SK-N-SH (cell line): ENCODE measurements around the gene SIGLEC10. TPM values are rescaled to one million over a fixed set of nuclear protein-coding genes. Genes with fewer than 3 reads are reported as not detected.

Source experiments
- CTCF ChIA-PET: fragments of 300-600, 350-600 bp; formaldehyde crosslinking; extraction: SDS; loops from one replicate; lab custom pipeline; 2021; lab: Yijun Ruan, JAX
- POLR2A ChIA-PET: fragments of 350-600 bp; sonication (Branson Sonifier 250); formaldehyde crosslinking; extraction: SDS; loops from one replicate; lab custom pipeline; 2020; ENCODE audit warnings: antibody characterized with exemption, inconsistent platforms; lab: Yijun Ruan, JAX
- DNase-seq: peaks from one replicate; pipeline ENCODE4 v3.0.0; 2012
- H2AFZ ChIP-seq: fragments of 200-600 bp; sonication (generic); 2 replicates; pipeline ENCODE4 v1.8.1; 2016; ENCODE audit warnings: antibody characterized with exemption, mild to moderate bottlenecking, low read depth
- H3F3A ChIP-seq: fragments of 200-600 bp; sonication (generic); replicated peaks from 2 replicates; pipeline ENCODE3; 2016; ENCODE audit warnings: antibody characterized with exemption, mild to moderate bottlenecking; ENCODE audit not compliant: insufficient read depth
- H3K27ac ChIP-seq, 2 experiments: fragments of 200-500 bp in 1 of 2; fragments of 200-600 bp in 1 of 2; sonication (Bioruptor generic) in 1 of 2; sonication (generic), shearing (Covaris generic) in 1 of 2; 2 replicates each; pipeline versions ENCODE4 v1.5.1 to v1.6.1; 2014 to 2016; ENCODE audit warnings: low read depth in 2 of 2, inconsistent platforms in 1 of 2, low read length in 1 of 2, mild to moderate bottlenecking in 1 of 2, mixed read lengths in 1 of 2
- H3K27me3 ChIP-seq: fragments of 200-600 bp; sonication (generic), shearing (Covaris generic); 2 replicates; pipeline ENCODE4 v1.6.1; 2016; ENCODE audit warnings: mixed run types; ENCODE audit not compliant: insufficient read depth
- H3K36me3 ChIP-seq, 2 experiments: fragments of 200-500 bp in 1 of 2; fragments of 200-600 bp in 1 of 2; sonication (Bioruptor generic) in 1 of 2; sonication (generic) in 1 of 2; replicated peaks in 1 of 2; 2 replicates each; pipeline versions ENCODE3 to v1.5.1; 2014 to 2016; ENCODE audit warnings: low read length in 1 of 2, mild to moderate bottlenecking in 1 of 2; ENCODE audit not compliant: insufficient read depth in 2 of 2, control insufficient read depth in 1 of 2
- H3K4me1 ChIP-seq, 2 experiments: fragments of 200-500 bp in 1 of 2; fragments of 200-600 bp in 1 of 2; sonication (Bioruptor generic) in 1 of 2; sonication (generic), shearing (Covaris generic) in 1 of 2; 2 replicates each; pipeline versions ENCODE4 v1.5.1 to v1.6.1; 2014 to 2016; ENCODE audit warnings: low read depth in 1 of 2, low read length in 1 of 2, mixed run types in 1 of 2; ENCODE audit not compliant: insufficient read depth in 2 of 2, control insufficient read depth in 1 of 2
- H3K4me2 ChIP-seq: fragments of 200-600 bp; sonication (generic), shearing (Covaris generic); 2 replicates; pipeline ENCODE4 v1.6.1; 2017; ENCODE audit warnings: mixed run types
- H3K4me3 ChIP-seq, 2 experiments: fragments of 200-500 bp in 1 of 2; fragments of 200-600 bp in 1 of 2; sonication (Bioruptor generic) in 1 of 2; sonication (generic), shearing (Covaris generic) in 1 of 2; 2 replicates each; pipeline versions ENCODE4 v1.5.1 to v1.8.1; 2014 to 2016; ENCODE audit warnings: low read depth in 2 of 2, inconsistent platforms in 1 of 2, low read length in 1 of 2, mild to moderate bottlenecking in 1 of 2, mixed read lengths in 1 of 2, moderate library complexity in 1 of 2
- H3K79me2 ChIP-seq: fragments of 200-600 bp; sonication (generic); 2 replicates; pipeline ENCODE4 v1.8.1; 2017; ENCODE audit warnings: mild to moderate bottlenecking; ENCODE audit not compliant: insufficient read depth
- H3K9ac ChIP-seq: fragments of 200-600 bp; sonication (generic); 2 replicates; pipeline ENCODE4 v1.6.1; 2017; ENCODE audit warnings: mixed run types
- H3K9me2 ChIP-seq: fragments of 200-600 bp; sonication (generic); 2 replicates; pipeline ENCODE4 v1.6.1; 2017; ENCODE audit warnings: mixed run types
- H3K9me3 ChIP-seq: fragments of 200-600 bp; sonication (generic); 2 replicates; pipeline ENCODE4 v1.6.1; 2017; ENCODE audit warnings: mixed run types, mild to moderate bottlenecking, moderate library complexity
- H4K20me1 ChIP-seq: fragments of 200-600 bp; sonication (generic); 2 replicates; pipeline ENCODE4 v1.6.1; 2017; ENCODE audit warnings: mild to moderate bottlenecking, mixed run types; ENCODE audit not compliant: insufficient read depth
- CHD2 ChIP-seq: fragments of 150-350 bp; IDR thresholded peaks from 2 replicates; pipeline ENCODE4 v1.6.1; 2018; ENCODE audit warnings: low read length; ENCODE audit not compliant: partially characterized antibody
- CTCF ChIP-seq: fragments of 200-600 bp; sonication (generic); IDR thresholded peaks from 2 replicates; pipeline ENCODE4 v1.6.1; 2017; ENCODE audit warnings: antibody characterized with exemption, mild to moderate bottlenecking, moderate library complexity
- ELF1 ChIP-seq: IDR thresholded peaks from 2 replicates; pipeline ENCODE4 v1.4.0; 2012
- EP300 ChIP-seq, 2 experiments: IDR thresholded peaks; 2 replicates each; pipeline versions ENCODE4 v1.4.0 to v1.6.1; 2012; ENCODE audit warnings: borderline replicate concordance in 1 of 2, low read depth in 1 of 2, low read length in 1 of 2
- EZH2phosphoT487 ChIP-seq: fragments of 200-600 bp; sonication (generic); IDR thresholded peaks from 2 replicates; pipeline ENCODE4 v1.6.1; 2017; ENCODE audit warnings: low read depth, mixed run types, mild to moderate bottlenecking, antibody characterized with exemption, moderate library complexity, borderline replicate concordance
- FOSL2 ChIP-seq: IDR thresholded peaks from 2 replicates; pipeline ENCODE4 v1.4.0; 2012; ENCODE audit warnings: low read depth, mild to moderate bottlenecking, moderate library complexity, borderline replicate concordance
- FOXJ3 ChIP-seq: sonication (generic); formaldehyde crosslinking; IDR thresholded peaks from 2 replicates; pipeline ENCODE4 v1.5.1; 2020; ENCODE audit warnings: mild to moderate bottlenecking, missing genetic modification reagents
- NFIC ChIP-seq: IDR thresholded peaks from 2 replicates; pipeline ENCODE4 v1.4.0; 2012; ENCODE audit warnings: borderline replicate concordance
- RAD21 ChIP-seq: IDR thresholded peaks from 2 replicates; pipeline ENCODE4 v1.6.1; 2012; ENCODE audit warnings: mild to moderate bottlenecking, low read length
- REST ChIP-seq: IDR thresholded peaks from 2 replicates; pipeline ENCODE4 v1.6.1; 2012; ENCODE audit warnings: mild to moderate bottlenecking, low read depth, low read length, moderate library complexity
- SMC3 ChIP-seq: IDR thresholded peaks from 2 replicates; pipeline ENCODE4 v1.6.1; 2012; ENCODE audit warnings: low read depth, low read length, improper control_type of control experiment
- WGBS: methylation state at CpG from one replicate; pipeline ENCODE4 v1.1.6; 2017; ENCODE audit warnings: low lambda C conversion rate; 5-methylcytosine and 5-hydroxymethylcytosine counted together
- polyA plus RNA-seq, 3 experiments: library from polyadenylated mRNA; depleted of rRNA; stranded (reverse); fragments of >200 nt; gene quantifications; 2 replicates each; pipeline ENCODE4 v1.2.3, GENCODE V29; 2012

Gene SIGLEC10
- polyA plus RNA-seq, 1 of the 3 experiments (the other 2 are of a cell fraction), result not detected

DNA sequence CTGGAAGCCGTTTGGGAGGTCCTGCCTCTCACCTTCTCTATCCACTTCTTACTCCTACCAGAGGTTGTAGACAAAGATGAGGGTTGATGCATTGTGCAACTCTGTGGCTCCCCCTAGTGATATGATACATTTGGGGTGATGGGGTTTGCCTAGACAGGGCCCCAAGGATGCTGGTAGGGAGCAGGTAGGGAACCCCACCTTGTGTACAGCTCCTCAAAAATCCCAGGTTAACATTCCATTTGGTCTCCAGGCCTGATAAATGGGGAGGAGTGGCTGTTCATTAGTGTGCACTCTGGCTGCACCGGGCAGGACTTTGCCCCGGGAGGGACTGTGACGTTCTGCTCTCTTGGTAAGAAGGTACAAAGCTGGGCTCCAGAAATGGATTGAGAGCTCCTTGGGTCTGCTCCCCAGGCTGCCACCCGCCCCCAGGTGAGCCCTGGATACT lies 21.6 kb upstream of the SIGLEC10 start:
- H3K27ac ChIP-seq, result no peak overlapping the region
- TF ChIP-seq RAD21 (peak; percentile 56), EP300 (IDR thresholded peaks at IDR 0.05; ENCODE audit: borderline replicate concordance in 1 of 2, low read depth in 1 of 2, low read length in 1 of 2) (no peak), CTCF (peak; percentile 45), SMC3 (peak; percentile 35)
- no peaks in the 10 kb centered on the region for H3K9me3 ChIP-seq
- no peak for DNase-seq
- H2AFZ ChIP-seq, result no peak overlapping the region
- no peaks in the 10 kb centered on the region for H3K36me3 ChIP-seq
- H3K79me2 ChIP-seq, result no peaks in the 10 kb centered on the region
- ChIA-PET CTCF (interaction anchor here (0.6 to 8.1 kb wide), 12 partner anchors 10 to 141 kb away, joined by 3 to 37 read pairs (median 4); partner anchors contain the start of genes NKG7 and SIGLEC10), POLR2A (no interaction called here)
- no peak overlapping the region for H3K4me2 ChIP-seq
- WGBS, result under 1% methylated on average over 4 of the region's 5 CpGs
- H3F3A ChIP-seq, result no peaks in the 10 kb centered on the region
- no peaks in the 10 kb centered on the region for H3K4me1 ChIP-seq
- H3K9me2 ChIP-seq, result no peaks in the 10 kb centered on the region
- H3K27me3 ChIP-seq, result peaks cover 62% of the 10 kb centered on the region
- no peak overlapping the region for H3K9ac ChIP-seq
- H3K4me3 ChIP-seq, result no peak overlapping the region
- H4K20me1 ChIP-seq, result no peaks in the 10 kb centered on the region

GRCh38 chr19:51434456-51434855 lies 17.0 kb upstream of the SIGLEC10 start:
- H3K4me1 ChIP-seq, result no peaks in the 10 kb centered on the region
- no peaks in the 10 kb centered on the region for H3K9me3 ChIP-seq
- H3K9ac ChIP-seq, result no peak overlapping the region
- H3F3A ChIP-seq, result no peaks in the 10 kb centered on the region
- WGBS, result 0% methylated on average over 1 of the region's 1 CpG
- ChIA-PET POLR2A (no interaction called here), CTCF (interaction anchor here (8.1 kb wide), 1 partner anchor 13 kb away, joined by 37 read pairs; no protein-coding TSS in a partner anchor)
- H3K27ac ChIP-seq, result no peak overlapping the region
- H3K79me2 ChIP-seq, result no peaks in the 10 kb centered on the region
- H4K20me1 ChIP-seq, result no peaks in the 10 kb centered on the region
- peaks cover 39% of the 10 kb centered on the region; the same call in 1 of the 2 replicates for H3K27me3 ChIP-seq
- no peak overlapping the region for H3K4me3 ChIP-seq
- H3K36me3 ChIP-seq, result no peaks in the 10 kb centered on the region
- no peak for DNase-seq
- TF ChIP-seq FOXJ3 (CRISPR knock-in tag) (no peak), NFIC (no peak)
- H2AFZ ChIP-seq, result no peak overlapping the region
- no peak overlapping the region for H3K4me2 ChIP-seq
- H3K9me2 ChIP-seq, result no peaks in the 10 kb centered on the region

GRCh38 chr19:51433043-51433442 lies 15.6 kb upstream of the SIGLEC10 start:
- Histone ChIP-seq H3K4me3 (no peak overlapping the region), H3K79me2 (no peaks in the 10 kb centered on the region), H3K9me3 (no peaks in the 10 kb centered on the region), H4K20me1 (no peaks in the 10 kb centered on the region), H3F3A (no peaks in the 10 kb centered on the region), H3K9ac (no peak overlapping the region), H3K4me1 (no peaks in the 10 kb centered on the region), H2AFZ (no peak overlapping the region), H3K36me3 (no peaks in the 10 kb centered on the region), H3K27ac (no peak overlapping the region), H3K9me2 (no peaks in the 10 kb centered on the region), H3K4me2 (no peak overlapping the region), H3K27me3 (peaks cover 44% of the 10 kb centered on the region; the same call in 1 of the 2 replicates)
- POLR2A ChIA-PET, result no interaction called here
- DNase-seq, result no peak
- CTCF ChIA-PET, result interaction anchor here (8.1 kb wide), 1 partner anchor 12 kb away, joined by 37 read pairs; no protein-coding TSS in a partner anchor
- 2% methylated on average over 4 of the region's 4 CpGs for WGBS
- TF ChIP-seq REST (no peak), EZH2phosphoT487 (no peak), FOSL2 (no peak), CHD2 (no peak), ELF1 (no peak)
